Neural cell (in vitro differentiated cells): ENCODE data around the gene AGPAT3. TPM values are rescaled to one million over a fixed set of nuclear protein-coding genes. Genes with fewer than 3 reads are reported as not detected.

Source experiments
- H2AFZ ChIP-seq: fragments of 200-600, 300-800 bp; sonication (generic), shearing (Covaris generic); 2 replicates; pipeline ENCODE4 v1.6.0; 2014; ENCODE audit warnings: low read depth, mild to moderate bottlenecking, antibody characterized with exemption, low read length, moderate library complexity
- H3F3A ChIP-seq: fragments of 200-600 bp; shearing (Covaris generic); 2 replicates; pipeline ENCODE4 v1.6.1; 2016; ENCODE audit warnings: mild to moderate bottlenecking, moderate library complexity, mixed read lengths, antibody characterized with exemption, low read length; ENCODE audit not compliant: insufficient read depth, poor library complexity, severe bottlenecking
- H3K27ac ChIP-seq: fragments of 200-600, 300-800 bp; sonication (generic), shearing (Covaris generic); 2 replicates; pipeline ENCODE4 v1.5.1; 2014; ENCODE audit warnings: mild to moderate bottlenecking, low read length, moderate library complexity
- H3K27me3 ChIP-seq: fragments of 300-800, 200-600 bp; sonication (generic), shearing (Covaris generic); 2 replicates; pipeline ENCODE4 v1.6.0; 2014; ENCODE audit warnings: mild to moderate bottlenecking, low read depth, low read length, moderate library complexity; ENCODE audit not compliant: insufficient read depth
- H3K36me3 ChIP-seq: fragments of 300-800, 200-600 bp; sonication (generic), shearing (Covaris generic); 2 replicates; pipeline ENCODE4 v1.5.1; 2014; ENCODE audit warnings: mild to moderate bottlenecking, antibody characterized with exemption, low read length, moderate library complexity; ENCODE audit not compliant: insufficient read depth
- H3K4me2 ChIP-seq: fragments of 300-800, 200-600 bp; sonication (generic), shearing (Covaris generic); 2 replicates; pipeline ENCODE4 v1.6.0; 2014; ENCODE audit warnings: mild to moderate bottlenecking, low read length
- H3K4me3 ChIP-seq: fragments of 300-800, 200-600 bp; sonication (generic), shearing (Covaris generic); 2 replicates; pipeline ENCODE4 v1.5.1; 2014; ENCODE audit warnings: mild to moderate bottlenecking, low read length, moderate library complexity
- H3K79me2 ChIP-seq: fragments of 200-600 bp; shearing (Covaris generic); replicated peaks from 2 replicates; pipeline ENCODE4 v1.6.0; 2014; ENCODE audit warnings: mild to moderate bottlenecking, low read length, moderate library complexity; ENCODE audit not compliant: insufficient read depth
- H3K9ac ChIP-seq: fragments of 300-800, 200-600 bp; sonication (generic), shearing (Covaris generic); 2 replicates; pipeline ENCODE4 v1.6.1; 2016; ENCODE audit warnings: mild to moderate bottlenecking, low read length, mixed read lengths
- H3K9me2 ChIP-seq: fragments of 200-600 bp; shearing (Covaris generic); 2 replicates; pipeline ENCODE4 v1.6.1; 2016; ENCODE audit warnings: mild to moderate bottlenecking, low read length, mixed read lengths; ENCODE audit not compliant: insufficient read depth
- H3K9me3 ChIP-seq: fragments of 200-600, 300-800 bp; sonication (generic), shearing (Covaris generic); 2 replicates; pipeline ENCODE4 v1.6.1; 2016; ENCODE audit warnings: mild to moderate bottlenecking, mixed run types, low read length, moderate library complexity, mixed read lengths
- H4K20me1 ChIP-seq: fragments of 200-600 bp; shearing (Covaris generic); 2 replicates; pipeline ENCODE4 v1.6.1; 2016; ENCODE audit warnings: mild to moderate bottlenecking, mixed run types; ENCODE audit not compliant: insufficient read depth
- EP300 ChIP-seq: fragments of 450-650 bp; conservative IDR thresholded peaks from 2 replicates; pipeline ENCODE4 v1.6.1; 2014; ENCODE audit warnings: antibody characterized with exemption, mild to moderate bottlenecking, moderate library complexity; ENCODE audit not compliant: poor library complexity, severe bottlenecking
- EZH2 ChIP-seq: fragments of 200-600, 300-800 bp; shearing (Covaris generic), sonication (generic); IDR thresholded peaks from 2 replicates; pipeline ENCODE4 v1.6.1; 2014; ENCODE audit warnings: antibody characterized with exemption, low read length, borderline replicate concordance, mild to moderate bottlenecking; ENCODE audit not compliant: insufficient read depth, poor library complexity, severe bottlenecking
- MXI1 ChIP-seq: fragments of 450-650 bp; conservative IDR thresholded peaks from 2 replicates; pipeline ENCODE4 v1.6.1; 2014; ENCODE audit warnings: antibody characterized with exemption, mild to moderate bottlenecking; ENCODE audit not compliant: poor library complexity, severe bottlenecking
- POLR2AphosphoS5 ChIP-seq: IDR thresholded peaks from 2 replicates; pipeline ENCODE4 v1.6.1; 2012
- RAD21 ChIP-seq: fragments of 450-650 bp; conservative IDR thresholded peaks from 2 replicates; pipeline ENCODE4 v1.6.1; 2014; ENCODE audit warnings: antibody characterized with exemption, mild to moderate bottlenecking, moderate library complexity
- SMC3 ChIP-seq: fragments of 450-650 bp; conservative IDR thresholded peaks from 2 replicates; pipeline ENCODE4 v1.6.1; 2014; ENCODE audit warnings: antibody characterized with exemption, mild to moderate bottlenecking, moderate library complexity; ENCODE audit not compliant: poor library complexity
- TAF1 ChIP-seq: IDR thresholded peaks from 2 replicates; pipeline ENCODE4 v1.6.1; 2012; ENCODE audit warnings: low read depth
- polyA plus RNA-seq: library from polyadenylated mRNA; depleted of rRNA; stranded (reverse); fragments of >200 nt; gene quantifications from 2 replicates; pipeline ENCODE4 v1.2.3, GENCODE V29; 2014
- TF ChIP-seq, protein P1 (sequence below): fragments of 450-650 bp; IDR thresholded peaks from 2 replicates; pipeline ENCODE4 v1.5.1; 2014; ENCODE audit warnings: antibody characterized with exemption, mild to moderate bottlenecking, moderate library complexity; ENCODE audit not compliant: poor library complexity, severe bottlenecking
- TF ChIP-seq, protein P2 (sequence below): IDR thresholded peaks from 2 replicates; pipeline ENCODE4 v1.6.1; 2012; ENCODE audit warnings: borderline replicate concordance

Gene AGPAT3
- polyA plus RNA-seq, 1 donor from 2014 or later = 8.4 TPM

DNA sequence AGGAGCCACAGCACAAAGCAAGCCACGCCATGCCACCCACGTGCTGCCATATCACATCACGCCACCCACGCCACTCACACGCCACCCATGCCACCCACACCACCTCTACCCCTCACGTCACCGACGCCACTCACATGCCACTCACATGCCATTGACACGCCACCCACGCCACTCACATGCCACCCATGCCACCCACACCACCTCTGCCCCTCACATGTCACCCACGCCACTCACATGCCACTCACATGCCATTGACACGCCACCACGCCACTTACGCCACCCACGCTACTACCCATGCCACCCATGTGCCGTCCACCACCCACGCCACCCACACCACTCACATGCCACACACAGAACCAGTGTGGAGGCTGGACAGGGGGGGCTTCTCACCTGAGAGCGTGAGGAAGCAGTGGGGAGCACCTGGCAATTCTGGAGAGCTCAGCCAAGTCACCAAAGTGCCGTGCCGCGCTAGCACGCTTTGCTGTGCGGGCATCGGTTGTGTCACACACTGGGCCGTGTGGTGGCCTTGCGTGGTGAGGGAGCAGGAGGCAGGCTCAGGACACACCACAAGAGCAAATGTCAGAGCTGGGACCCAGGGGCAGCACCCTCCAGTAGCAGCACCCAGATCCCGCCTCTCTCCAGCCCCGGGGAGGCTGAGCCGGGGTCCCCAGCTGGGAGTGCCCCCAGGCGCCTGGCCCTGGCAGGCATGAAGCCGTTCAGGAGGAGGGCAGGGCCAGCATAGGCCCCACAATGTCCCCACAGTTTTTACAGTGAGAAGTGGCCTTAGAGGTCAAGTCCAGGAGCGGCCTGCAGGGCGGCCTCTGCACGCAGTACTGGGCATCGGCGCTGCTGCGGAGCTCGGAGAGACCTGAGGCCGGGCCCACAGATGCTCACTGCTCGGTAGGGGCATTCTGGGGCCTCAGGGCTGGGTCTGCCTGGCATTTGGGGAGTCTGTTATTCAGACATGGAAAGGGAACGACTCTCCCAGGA is 70.0 kb downstream of the AGPAT3 start:
- no peaks in the 10 kb centered on the region for H3K9me3 ChIP-seq
- H3K4me2 ChIP-seq = no peak overlapping the region
- no peak overlapping the region for H3K9ac ChIP-seq
- H3K79me2 ChIP-seq = no peaks in the 10 kb centered on the region
- no peak overlapping the region for H3K4me3 ChIP-seq
- no peaks in the 10 kb centered on the region for H3F3A ChIP-seq
- no peaks in the 10 kb centered on the region for H3K27me3 ChIP-seq
- TF ChIP-seq SMC3 = no peak
- TF ChIP-seq RAD21 = no peak
- TF ChIP-seq, protein P1, sequence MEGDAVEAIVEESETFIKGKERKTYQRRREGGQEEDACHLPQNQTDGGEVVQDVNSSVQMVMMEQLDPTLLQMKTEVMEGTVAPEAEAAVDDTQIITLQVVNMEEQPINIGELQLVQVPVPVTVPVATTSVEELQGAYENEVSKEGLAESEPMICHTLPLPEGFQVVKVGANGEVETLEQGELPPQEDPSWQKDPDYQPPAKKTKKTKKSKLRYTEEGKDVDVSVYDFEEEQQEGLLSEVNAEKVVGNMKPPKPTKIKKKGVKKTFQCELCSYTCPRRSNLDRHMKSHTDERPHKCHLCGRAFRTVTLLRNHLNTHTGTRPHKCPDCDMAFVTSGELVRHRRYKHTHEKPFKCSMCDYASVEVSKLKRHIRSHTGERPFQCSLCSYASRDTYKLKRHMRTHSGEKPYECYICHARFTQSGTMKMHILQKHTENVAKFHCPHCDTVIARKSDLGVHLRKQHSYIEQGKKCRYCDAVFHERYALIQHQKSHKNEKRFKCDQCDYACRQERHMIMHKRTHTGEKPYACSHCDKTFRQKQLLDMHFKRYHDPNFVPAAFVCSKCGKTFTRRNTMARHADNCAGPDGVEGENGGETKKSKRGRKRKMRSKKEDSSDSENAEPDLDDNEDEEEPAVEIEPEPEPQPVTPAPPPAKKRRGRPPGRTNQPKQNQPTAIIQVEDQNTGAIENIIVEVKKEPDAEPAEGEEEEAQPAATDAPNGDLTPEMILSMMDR = no peak
- no peak for TF ChIP-seq EZH2
- no peak for TF ChIP-seq EP300
- TF ChIP-seq, protein P2, sequence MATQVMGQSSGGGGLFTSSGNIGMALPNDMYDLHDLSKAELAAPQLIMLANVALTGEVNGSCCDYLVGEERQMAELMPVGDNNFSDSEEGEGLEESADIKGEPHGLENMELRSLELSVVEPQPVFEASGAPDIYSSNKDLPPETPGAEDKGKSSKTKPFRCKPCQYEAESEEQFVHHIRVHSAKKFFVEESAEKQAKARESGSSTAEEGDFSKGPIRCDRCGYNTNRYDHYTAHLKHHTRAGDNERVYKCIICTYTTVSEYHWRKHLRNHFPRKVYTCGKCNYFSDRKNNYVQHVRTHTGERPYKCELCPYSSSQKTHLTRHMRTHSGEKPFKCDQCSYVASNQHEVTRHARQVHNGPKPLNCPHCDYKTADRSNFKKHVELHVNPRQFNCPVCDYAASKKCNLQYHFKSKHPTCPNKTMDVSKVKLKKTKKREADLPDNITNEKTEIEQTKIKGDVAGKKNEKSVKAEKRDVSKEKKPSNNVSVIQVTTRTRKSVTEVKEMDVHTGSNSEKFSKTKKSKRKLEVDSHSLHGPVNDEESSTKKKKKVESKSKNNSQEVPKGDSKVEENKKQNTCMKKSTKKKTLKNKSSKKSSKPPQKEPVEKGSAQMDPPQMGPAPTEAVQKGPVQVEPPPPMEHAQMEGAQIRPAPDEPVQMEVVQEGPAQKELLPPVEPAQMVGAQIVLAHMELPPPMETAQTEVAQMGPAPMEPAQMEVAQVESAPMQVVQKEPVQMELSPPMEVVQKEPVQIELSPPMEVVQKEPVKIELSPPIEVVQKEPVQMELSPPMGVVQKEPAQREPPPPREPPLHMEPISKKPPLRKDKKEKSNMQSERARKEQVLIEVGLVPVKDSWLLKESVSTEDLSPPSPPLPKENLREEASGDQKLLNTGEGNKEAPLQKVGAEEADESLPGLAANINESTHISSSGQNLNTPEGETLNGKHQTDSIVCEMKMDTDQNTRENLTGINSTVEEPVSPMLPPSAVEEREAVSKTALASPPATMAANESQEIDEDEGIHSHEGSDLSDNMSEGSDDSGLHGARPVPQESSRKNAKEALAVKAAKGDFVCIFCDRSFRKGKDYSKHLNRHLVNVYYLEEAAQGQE = no peak
- TF ChIP-seq TAF1 = no peak
- TF ChIP-seq MXI1 = no peak
- TF ChIP-seq POLR2AphosphoS5 = no peak
- no peaks in the 10 kb centered on the region for H4K20me1 ChIP-seq
- no peak overlapping the region for H3K27ac ChIP-seq
- no peaks in the 10 kb centered on the region for H3K36me3 ChIP-seq
- no peak overlapping the region for H2AFZ ChIP-seq
- H3K9me2 ChIP-seq = no peaks in the 10 kb centered on the region

DNA sequence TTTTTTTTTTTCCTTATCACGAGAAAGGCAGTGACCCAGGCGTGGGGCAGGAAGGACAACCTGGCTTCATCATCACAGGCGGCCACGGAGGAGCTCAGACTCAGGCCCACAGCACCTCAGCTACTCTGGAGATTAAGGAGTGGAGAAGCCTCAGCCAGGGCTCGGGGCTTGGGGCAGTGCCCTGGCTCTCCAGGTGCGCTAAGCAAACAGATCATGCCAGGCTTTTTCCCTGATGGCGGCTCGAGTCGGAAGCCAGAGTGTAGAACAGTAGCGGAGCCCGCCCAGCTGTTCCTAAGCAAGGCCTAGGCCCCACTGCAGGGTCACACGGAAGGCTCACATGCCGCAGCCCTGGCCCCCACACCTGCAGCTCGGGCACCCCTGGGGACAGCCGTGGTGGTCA is 70.7 kb downstream of the AGPAT3 start:
- Histone ChIP-seq H3K27ac (no peak overlapping the region), H3K4me2 (no peak overlapping the region), H3K9ac (no peak overlapping the region), H2AFZ (no peak overlapping the region), H4K20me1 (no peaks in the 10 kb centered on the region), H3K79me2 (no peaks in the 10 kb centered on the region), H3K9me3 (no peaks in the 10 kb centered on the region), H3K36me3 (no peaks in the 10 kb centered on the region), H3K4me3 (no peak overlapping the region), H3K9me2 (no peaks in the 10 kb centered on the region), H3F3A (no peaks in the 10 kb centered on the region), H3K27me3 (no peaks in the 10 kb centered on the region)
- TF ChIP-seq EZH2 = no peak
- TF ChIP-seq POLR2AphosphoS5 = no peak
- no peak for TF ChIP-seq MXI1
- TF ChIP-seq TAF1 = no peak
- no peak for TF ChIP-seq EP300
- TF ChIP-seq RAD21 = no peak
- TF ChIP-seq, protein P2 = no peak
- TF ChIP-seq, protein P1 = no peak
- TF ChIP-seq SMC3 = no peak
